Activated B cell treated with CpG ODN at 0.5 μM for 24 hours (primary cell): ENCODE measurements around the gene PLPP7. TPM values are rescaled to one million over a fixed set of nuclear protein-coding genes. Genes with fewer than 3 reads are reported as not detected.

Experiments
- ATAC-seq: fragments of 200-7000 bp; cut with Tn5 transposase; one replicate; pipeline ENCODE4 v1.10.0; 2021; ENCODE audit warnings: low read depth, mild to moderate bottlenecking, moderate library complexity
- CTCF ChIA-PET: fragments of 350-600 bp; sonication (Branson Sonifier 250); formaldehyde crosslinking; loops from one replicate; lab custom pipeline; 2021; ENCODE audit warnings: antibody characterized with exemption; lab: Charles Lee
- POLR2A ChIA-PET: fragments of 350-600 bp; sonication (Branson Sonifier 250); formaldehyde crosslinking; loops from one replicate; lab custom pipeline; 2021; ENCODE audit warnings: antibody characterized with exemption; lab: Charles Lee
- DNase-seq: peaks from one replicate; pipeline ENCODE4 v3.0.0; 2022
- H3K27ac Mint-ChIP-seq: one replicate; pipeline ENCODE4 v1.8.0; 2020; ENCODE audit warnings: mixed read lengths
- H3K27me3 Mint-ChIP-seq: one replicate; pipeline ENCODE4 v1.8.0; 2021; ENCODE audit warnings: mixed read lengths
- H3K36me3 Mint-ChIP-seq: one replicate; pipeline ENCODE4 v1.8.0; 2021; ENCODE audit warnings: low read depth, mixed read lengths
- H3K4me1 Mint-ChIP-seq: one replicate; pipeline ENCODE4 v1.8.0; 2021; ENCODE audit warnings: mixed read lengths
- H3K4me3 Mint-ChIP-seq: one replicate; pipeline ENCODE4 v1.8.0; 2020; ENCODE audit warnings: mild to moderate bottlenecking, mixed read lengths
- H3K9me3 Mint-ChIP-seq: one replicate; pipeline ENCODE4 v1.8.0; 2020; ENCODE audit warnings: mixed read lengths
- CTCF ChIP-seq: fragments of 200-600 bp; IDR thresholded peaks from one replicate; pipeline ENCODE4 v1.8.0; 2022; ENCODE audit warnings: antibody characterized with exemption, mild to moderate bottlenecking
- intact Hi-C: fragments of 100-400 bp; cut with micrococcal nuclease; formaldehyde crosslinking; loops from one replicate; pipeline ENCODE4 v1.15.1; 2024
- total RNA-seq: library from RNA; stranded (reverse); gene quantifications from 2 replicates; pipeline ENCODE4 v1.2.3, GENCODE V29; 2022

PLPP7 gene
- total RNA-seq, 1 donor from 2014 or later, result 0.53 TPM

GRCh38 chr9:131276094-131276888 is 13.2 kb upstream of the PLPP7 start, which contains the start of gene FAM78A:
FAM78A (minus strand) TSS chr9:131276510; CDS start chr9:131276179, 331 bp downstream.
- DNase-seq (peak; percentile 61), ATAC-seq (peak; percentile 18)
- ChIA-PET POLR2A (interaction anchor here (0.6 to 17.5 kb wide), 9 partner anchors 10 to 490 kb away, joined by 3 to 593 read pairs (median 6); partner anchors contain the start of genes NUP214 and PLPP7), CTCF (interaction anchor here (1.0 to 2.1 kb wide), 7 partner anchors 20 to 99 kb away, joined by 3 to 9 read pairs (median 5); no protein-coding TSS in a partner anchor)
- H3K4me1 Mint-ChIP-seq, result peaks cover 45% of the 10 kb centered on the region
- no peak for TF ChIP-seq CTCF
- no peaks in the 10 kb centered on the region for H3K9me3 Mint-ChIP-seq
- peaks cover 3% of the 10 kb centered on the region for H3K27me3 Mint-ChIP-seq
- peak within 1 kb of the TSS; percentile 98 for H3K4me3 Mint-ChIP-seq
- intact Hi-C loops, result loop anchor here (1.0 to 10.0 kb wide), 4 partner anchors 24 to 449 kb away; no protein-coding TSS in a partner anchor
- peak within 1 kb of the TSS; percentile 98 for H3K27ac Mint-ChIP-seq
- peaks cover 20% of the 10 kb centered on the region for H3K36me3 Mint-ChIP-seq

- CTCF ChIA-PET, result interaction anchor here (1.0 to 1.8 kb wide), 5 partner anchors 21 to 99 kb away, joined by 3 to 7 read pairs (median 5); no protein-coding TSS in a partner anchor
- H3K4me3 Mint-ChIP-seq, result peak overlapping the region; percentile 55
- DNase-seq (no peak), ATAC-seq (peak; percentile 25)
- H3K9me3 Mint-ChIP-seq, result no peaks in the 10 kb centered on the region
- intact Hi-C loops, result loop anchor here (1.0 to 10.0 kb wide), 5 partner anchors 8 to 448 kb away; no protein-coding TSS in a partner anchor
- H3K4me1 Mint-ChIP-seq, result peaks cover 42% of the 10 kb centered on the region
- H3K36me3 Mint-ChIP-seq, result peaks cover 20% of the 10 kb centered on the region
- TF ChIP-seq CTCF, result no peak
- H3K27ac Mint-ChIP-seq, result no peak overlapping the region
- H3K27me3 Mint-ChIP-seq, result peaks cover 7% of the 10 kb centered on the region
- POLR2A ChIA-PET, result interaction anchor here (0.6 to 17.5 kb wide), 8 partner anchors 12 to 491 kb away, joined by 3 to 593 read pairs (median 6); partner anchors contain the start of gene PLPP7
These were observed 12.6 kb upstream of the PLPP7 start for GRCh38 chr9:131276891-131277286.

- POLR2A ChIA-PET, result interaction anchor here (0.6 to 17.5 kb wide), 8 partner anchors 12 to 186 kb away, joined by 3 to 593 read pairs (median 6); partner anchors contain the start of gene PLPP7
- Mint-ChIP-seq H3K36me3 (peaks cover 20% of the 10 kb centered on the region), H3K27me3 (peaks cover 12% of the 10 kb centered on the region), H3K4me1 (peaks cover 42% of the 10 kb centered on the region), H3K9me3 (no peaks in the 10 kb centered on the region), H3K27ac (no peak overlapping the region), H3K4me3 (peak overlapping the region; percentile 32)
- DNase-seq (no peak), ATAC-seq (peak; percentile 13)
- intact Hi-C loops, result loop anchor here (1.0 to 10.0 kb wide), 3 partner anchors 8 to 447 kb away; no protein-coding TSS in a partner anchor
- CTCF ChIA-PET, result interaction anchor here (1.8 kb wide), 1 partner anchor 40 kb away, joined by 5 read pairs; no protein-coding TSS in a partner anchor
- no peak for TF ChIP-seq CTCF
These were observed 12.1 kb upstream of the PLPP7 start for GRCh38 chr9:131277287-131277909.

- ATAC-seq (peak; percentile 48), DNase-seq (peak; percentile 48)
- Mint-ChIP-seq H3K9me3 (no peaks in the 10 kb centered on the region), H3K36me3 (peaks cover 20% of the 10 kb centered on the region), H3K4me3 (peak overlapping the region; percentile 91), H3K27me3 (peaks cover 12% of the 10 kb centered on the region), H3K27ac (peak overlapping the region; percentile 80), H3K4me1 (peaks cover 37% of the 10 kb centered on the region)
- TF ChIP-seq CTCF, result no peak
- ChIA-PET POLR2A (interaction anchor here (0.6 to 17.5 kb wide), 12 partner anchors 8 to 1320 kb away, joined by 3 to 593 read pairs (median 6); partner anchors contain the start of genes NUP214 and PLPP7), CTCF (interaction anchor here (0.8 kb wide), 1 partner anchor 58 kb away, joined by 3 read pairs; no protein-coding TSS in a partner anchor)
- intact Hi-C loops, result loop anchor here (1.0 to 10.0 kb wide), 4 partner anchors 9 to 447 kb away; partner anchors contain the start of gene NUP214
These were observed 11.4 kb upstream of the PLPP7 start for GRCh38 chr9:131277910-131278701.
